GM19372 (cell line): ENCODE measurements around the gene RNF113A.
"Not testable (repeated sequence)": the region's sequence is repeated elsewhere in the genome, so short reads cannot be mapped to it uniquely, and the experiment has no call there.

Experiments
- ATAC-seq: cut with Tn5 transposase; IDR thresholded peaks from one replicate; pipeline ENCODE4 v1.9.1; 2021; ENCODE audit warnings: mild to moderate bottlenecking, low read depth, moderate library complexity; ENCODE audit not compliant: unreplicated experiment

The RNF113A gene

DNA sequence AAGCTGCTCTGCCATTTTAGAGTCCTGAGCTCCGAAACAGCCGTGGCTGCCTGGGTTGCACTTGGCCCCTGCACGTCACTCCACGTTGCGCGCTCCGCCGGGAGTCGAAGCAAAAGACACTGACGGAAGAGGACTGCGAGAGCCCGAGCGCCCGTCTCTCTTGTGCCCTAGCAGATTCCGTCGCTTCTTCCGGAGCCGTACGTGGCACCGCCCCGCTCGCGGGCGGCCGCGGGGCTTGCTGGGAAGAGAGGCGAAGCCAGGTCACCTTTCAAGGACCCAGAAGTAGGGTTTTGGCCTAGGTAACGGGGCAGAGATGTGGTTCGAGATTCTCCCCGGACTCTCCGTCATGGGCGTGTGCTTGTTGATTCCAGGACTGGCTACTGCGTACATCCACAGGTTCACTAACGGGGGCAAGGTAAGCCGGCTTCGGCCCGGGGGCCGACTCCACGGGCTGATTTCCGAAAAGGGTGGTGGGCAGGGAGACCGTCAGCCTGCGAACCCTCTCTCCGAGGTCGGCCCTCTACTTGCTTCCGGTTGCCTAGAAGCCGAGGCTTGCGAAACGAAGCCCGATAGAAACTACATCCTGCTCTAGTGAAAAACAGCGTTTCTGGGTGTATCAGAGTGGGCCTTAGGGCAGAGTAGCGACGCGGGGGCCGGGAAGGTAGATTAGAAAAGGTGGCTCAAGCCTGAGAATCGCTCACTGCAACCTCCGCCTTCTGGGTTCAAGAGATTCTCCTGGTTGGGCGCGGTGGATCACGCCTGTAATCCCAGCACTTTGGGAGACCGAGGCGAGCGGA, at the start of gene RNF113A, which contains the start of gene NDUFA1:
RNF113A (minus strand) TSS at position 135 of the 797 bp plus-strand sequence; CDS start at position 15, 120 bp downstream.
NDUFA1 (plus strand) TSS at position 234 of the 797 bp plus-strand sequence; CDS start at position 314, 80 bp downstream.
- ATAC-seq = peak; percentile 89

GRCh38 chrX:119919835-119920585, 48.5 kb upstream of the RNF113A start:
- no peak for ATAC-seq

- no peak for ATAC-seq
These were observed 46.3 kb upstream of the RNF113A start for GRCh38 chrX:119917877-119918276.

GRCh38 chrX:119916310-119916709, 44.8 kb upstream of the RNF113A start:
- no peak for ATAC-seq

- ATAC-seq = no peak
These were observed 29.4 kb upstream of the RNF113A start for GRCh38 chrX:119900976-119901375.

GRCh38 chrX:119899125-119899524, 27.6 kb upstream of the RNF113A start:
- no peak for ATAC-seq

DNA sequence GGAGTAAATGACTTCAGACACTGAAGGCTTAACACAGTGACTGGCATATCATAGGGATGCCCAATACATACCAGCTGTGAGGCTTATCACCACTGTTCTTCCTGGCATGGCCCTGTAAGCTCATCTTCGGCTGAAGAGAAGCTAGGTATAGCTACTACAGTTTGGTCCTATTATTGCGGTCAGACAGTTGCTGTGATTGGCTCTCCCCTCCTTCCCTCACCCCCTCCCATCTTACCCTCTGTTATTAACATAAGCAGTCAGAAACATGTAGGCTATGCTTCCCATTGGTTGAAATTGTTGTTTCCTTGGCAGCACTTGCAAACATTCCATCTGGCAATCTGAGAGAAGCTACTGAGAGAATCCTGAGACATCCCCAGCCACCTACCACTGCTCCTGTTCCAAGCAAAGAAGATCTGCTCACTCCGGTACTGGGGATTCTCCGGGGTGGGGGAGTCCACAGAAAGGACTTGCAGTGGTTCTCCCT, 24.4 kb upstream of the RNF113A start, which contains the start of gene AKAP14:
AKAP14 (plus strand) TSS at position 51 of the 484 bp plus-strand sequence. CDS start 7,331 bp downstream, outside the sequence.
- ATAC-seq = no peak

DNA sequence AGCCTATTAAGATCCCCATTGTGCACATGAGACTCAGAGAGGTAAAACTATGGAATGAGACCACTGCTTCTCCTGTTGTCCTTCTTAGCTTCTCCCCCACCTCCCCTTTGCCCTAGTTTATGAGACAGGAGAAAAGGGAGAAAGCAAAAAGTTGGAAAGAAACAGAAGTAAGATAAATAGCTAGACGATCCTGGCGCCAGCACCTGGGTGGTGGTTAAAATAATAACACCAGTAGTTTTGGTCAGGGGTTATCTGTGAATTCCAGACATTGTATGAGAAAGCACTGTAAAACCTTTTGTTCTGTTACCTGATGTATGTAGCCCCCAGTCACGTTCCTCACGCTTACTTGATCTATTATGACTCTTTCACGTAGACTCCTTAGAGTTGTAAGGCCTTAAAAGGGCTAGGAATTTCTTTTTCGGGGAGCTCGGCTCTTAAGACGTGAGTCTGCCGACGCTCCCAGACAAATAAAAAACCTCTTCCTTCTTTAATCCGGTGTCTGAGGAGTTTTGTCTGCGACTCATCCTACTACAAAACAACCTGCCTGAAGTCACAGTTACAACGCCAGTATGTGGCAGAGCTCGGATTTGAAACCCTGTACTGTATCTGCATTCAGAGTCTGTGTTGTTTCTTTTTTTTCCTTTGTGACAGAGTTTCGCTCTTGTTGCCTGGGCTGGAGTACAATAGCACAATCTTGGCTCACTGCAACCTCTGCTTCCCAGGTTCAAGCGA, 20.6 kb upstream of the RNF113A start:
- not testable (repeated sequence) for ATAC-seq

- ATAC-seq = not testable (repeated sequence)
These were observed 19.1 kb upstream of the RNF113A start for GRCh38 chrX:119890626-119891025.

DNA sequence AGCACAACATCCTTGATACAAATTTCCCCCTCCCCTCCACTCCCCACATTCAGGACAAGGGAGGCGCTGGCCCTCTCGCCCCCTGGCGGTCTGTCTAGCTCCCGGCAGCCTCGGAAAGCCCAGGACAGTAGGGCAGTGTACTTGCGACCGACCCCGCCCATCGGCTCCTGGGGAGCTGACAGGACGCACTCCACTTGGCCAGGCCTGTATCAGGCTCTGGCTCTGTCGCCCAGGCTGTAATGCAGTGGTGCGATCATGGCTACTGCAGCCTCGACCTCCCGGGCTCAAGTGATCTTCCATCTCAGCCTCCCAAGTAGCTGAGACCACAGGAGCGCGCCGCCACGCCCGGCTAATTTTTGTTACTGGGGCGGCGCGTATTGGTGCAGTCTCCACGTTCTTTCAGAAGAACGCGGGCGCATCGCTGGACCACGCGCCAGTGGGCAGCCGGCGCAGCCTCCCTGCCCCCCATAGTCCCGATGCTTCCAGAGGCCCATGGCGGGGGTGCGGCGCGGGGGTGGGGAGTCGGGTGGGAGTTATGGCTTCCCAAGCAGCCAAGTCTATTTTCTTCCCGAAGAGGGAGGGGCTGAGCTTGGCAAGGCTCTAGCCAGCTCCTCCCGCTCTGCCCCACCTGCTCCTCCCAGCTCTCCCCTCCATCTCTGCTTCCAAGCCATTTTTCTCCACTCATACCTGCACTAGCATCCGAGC, 16.3 kb upstream of the RNF113A start:
- no peak for ATAC-seq

DNA sequence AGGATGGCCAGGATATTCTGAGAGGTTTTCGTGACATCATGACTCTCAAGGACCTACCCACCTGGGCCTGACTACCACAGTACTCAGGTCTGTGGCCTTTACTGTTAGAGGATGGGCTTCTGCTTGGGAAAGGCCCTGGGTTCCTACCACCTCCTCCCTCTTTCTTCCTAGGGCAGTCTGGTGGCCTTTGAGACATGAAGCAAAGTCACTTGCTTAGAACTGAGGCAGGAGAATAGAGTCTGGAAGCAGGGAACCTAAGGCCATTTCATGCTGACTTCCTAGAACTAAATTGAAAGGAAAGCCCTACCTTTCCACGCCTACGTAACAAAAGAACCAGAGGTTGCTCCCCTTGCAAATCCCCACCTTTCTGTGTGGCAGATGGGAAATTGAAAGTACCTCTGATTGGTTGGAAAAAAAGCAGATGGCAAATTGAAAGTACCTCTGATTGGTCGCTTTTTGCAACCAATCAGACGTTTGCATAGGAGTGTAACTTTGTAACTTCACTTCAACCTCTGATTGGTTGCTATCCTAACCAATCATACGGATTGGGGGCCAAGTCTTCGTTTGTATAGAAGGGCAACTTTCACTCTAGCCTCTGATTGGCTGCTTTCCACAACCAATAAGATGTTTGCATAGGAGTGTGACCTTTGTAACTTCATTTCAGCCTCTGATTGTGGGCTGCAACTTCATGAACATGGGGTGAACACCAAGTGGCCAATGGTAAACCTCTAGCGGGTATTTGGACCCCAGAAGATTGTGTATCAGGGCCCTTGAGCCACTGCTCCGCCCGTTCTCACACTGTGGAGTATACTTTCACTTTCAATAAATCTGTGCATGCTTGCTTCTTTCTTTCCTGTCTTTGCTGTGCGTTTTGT, 14.3 kb upstream of the RNF113A start:
- ATAC-seq = no peak

- ATAC-seq = peak; percentile 77
These were observed 9.3 kb upstream of the RNF113A start for GRCh38 chrX:119880552-119881437.

- ATAC-seq = no peak
These were observed 8.5 kb upstream of the RNF113A start for GRCh38 chrX:119880076-119880475.

DNA sequence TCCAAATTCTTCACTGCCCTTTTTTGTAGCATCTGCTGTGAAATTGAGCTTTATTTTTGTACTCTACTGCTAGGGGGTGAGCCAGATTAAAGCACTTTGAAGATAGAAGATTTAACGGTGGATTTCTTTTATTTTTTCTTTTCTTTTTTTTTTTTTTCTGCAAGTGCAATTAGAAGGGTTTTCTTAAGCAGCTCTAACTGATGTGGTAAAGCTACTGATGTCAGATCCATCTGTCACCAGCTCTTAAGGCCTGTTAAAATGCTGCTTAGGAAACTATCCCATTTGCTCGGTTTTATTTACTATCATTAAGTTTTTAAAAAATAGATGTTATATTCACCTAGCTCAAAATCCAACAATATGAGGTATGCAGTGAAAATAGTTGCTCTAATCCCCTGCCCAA, 7.2 kb upstream of the RNF113A start:
- ATAC-seq = no peak

- peak; percentile 39 for ATAC-seq
These were observed 311 bp downstream of the RNF113A start for GRCh38 chrX:119871245-119871598.

DNA sequence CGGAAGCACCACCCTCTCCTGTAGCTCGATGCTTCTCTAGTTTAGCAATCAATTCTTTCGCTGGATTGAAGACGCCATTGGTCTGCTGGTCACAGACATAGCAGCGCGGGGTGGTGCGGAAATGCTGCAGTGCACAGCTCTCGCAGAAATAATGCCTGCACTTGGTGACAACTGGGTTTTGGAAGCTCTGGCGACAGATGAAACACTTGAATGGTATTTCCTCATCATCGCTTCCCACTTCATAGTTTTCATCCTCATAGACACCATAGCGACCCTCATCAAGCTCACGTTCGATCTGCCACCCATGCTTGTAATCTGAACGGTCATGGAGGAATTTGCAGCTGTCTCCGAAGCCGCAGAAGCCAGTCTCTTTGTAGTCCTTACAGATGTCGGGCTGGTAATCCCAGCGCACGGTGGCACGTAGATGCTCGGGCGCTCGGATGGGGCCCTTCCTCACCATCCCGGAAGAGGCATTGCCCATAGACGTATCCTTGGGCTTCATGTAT, 854 bp downstream of the RNF113A start:
- no peak for ATAC-seq

GRCh38 chrX:119853444-119853843, 18.1 kb downstream of the RNF113A start:
- ATAC-seq = no peak
